Stimulated activated CD4-positive, alpha-beta T cell treated with anti-CD3 and anti-CD28 coated beads, TNF-alpha, amount 100 ng/mL, for 24 hours (primary cell): ENCODE results near the gene CD79A.

ENCODE experiments used
- DNase-seq, 3 experiments: peaks; one replicate each; pipeline ENCODE4 v3.0.0-alpha.2; 2020; ENCODE audit warnings: low read depth in 3 of 3

The CD79A gene

GRCh38 chr19:41883821-41884733 is 7.0 kb downstream of the CD79A start:
- peak; percentile 75 to 91 (median 76) for DNase-seq

GRCh38 chr19:41886761-41887710 is 10.0 kb downstream of the CD79A start:
- DNase-seq, result peak in 1 of 3 experiments; percentile 57

- peak; percentile 71 to 89 (median 79) for DNase-seq
Observed at GRCh38 chr19:41887711-41888382, 10.8 kb downstream of the CD79A start.

DNA sequence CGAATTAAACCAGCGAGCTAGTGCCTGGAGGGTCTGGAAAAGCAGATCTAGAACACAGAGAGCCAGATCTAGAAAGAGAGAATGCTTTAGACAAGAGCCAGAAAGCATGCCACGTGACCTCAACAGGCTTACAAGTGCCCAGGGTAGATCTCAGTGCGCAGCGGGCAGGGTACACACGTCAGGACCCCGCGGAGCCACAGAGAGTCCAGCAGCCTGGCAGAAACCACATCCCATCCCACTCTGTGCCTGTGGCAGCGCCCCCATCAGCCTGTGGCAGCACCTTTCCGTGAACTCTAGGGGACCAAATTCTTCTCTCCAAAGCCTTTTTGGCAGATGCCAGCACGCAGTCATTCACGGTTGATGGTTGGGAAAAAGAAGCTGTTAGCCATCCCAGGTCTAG is 11.8 kb downstream of the CD79A start:
- DNase-seq, result no peak

DNA sequence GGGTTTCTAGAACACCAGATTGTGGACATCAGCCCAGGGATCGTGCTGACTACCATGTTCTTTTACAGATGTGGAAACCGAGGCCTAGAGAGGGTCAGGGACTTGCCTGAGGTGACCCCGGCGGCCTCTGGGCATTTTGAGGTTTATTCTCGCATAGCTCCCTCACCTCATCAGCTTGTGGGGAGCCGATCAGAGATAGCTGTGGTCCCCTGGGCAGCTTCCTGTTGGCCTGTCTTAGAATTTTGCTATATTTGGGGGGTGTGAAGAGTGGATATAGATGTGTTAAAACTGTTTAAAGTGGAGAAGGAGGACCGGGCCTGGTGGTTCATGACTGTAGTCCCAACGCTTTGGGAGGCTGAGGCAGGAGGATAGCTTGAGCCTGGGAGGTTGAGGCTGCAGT is 12.8 kb downstream of the CD79A start:
- no peak for DNase-seq

GRCh38 chr19:41890936-41891335 is 13.9 kb downstream of the CD79A start:
- DNase-seq, result no peak

GRCh38 chr19:41892173-41892902 is 15.3 kb downstream of the CD79A start:
- DNase-seq, result no peak

DNA sequence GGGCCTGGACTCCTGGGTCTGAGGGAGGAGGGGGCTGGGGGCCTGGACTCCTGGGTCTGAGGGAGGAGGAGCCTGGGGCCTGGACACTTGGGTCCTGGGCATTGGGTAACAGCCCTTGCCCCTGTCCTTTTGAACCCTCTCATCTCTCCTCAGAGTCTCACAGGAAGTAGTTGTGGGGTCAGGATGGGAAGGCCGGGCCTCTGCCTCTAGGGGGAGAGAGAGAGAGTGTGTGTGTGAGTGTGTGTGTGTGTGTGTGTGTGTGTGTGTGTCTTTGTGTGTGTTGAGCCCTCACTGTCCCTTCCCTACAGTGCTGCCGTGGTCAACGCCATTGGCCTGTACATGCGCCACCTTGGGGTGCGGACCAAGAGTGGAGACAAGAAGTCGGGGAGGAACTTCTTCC is 16.8 kb downstream of the CD79A start:
- no peak for DNase-seq

DNA sequence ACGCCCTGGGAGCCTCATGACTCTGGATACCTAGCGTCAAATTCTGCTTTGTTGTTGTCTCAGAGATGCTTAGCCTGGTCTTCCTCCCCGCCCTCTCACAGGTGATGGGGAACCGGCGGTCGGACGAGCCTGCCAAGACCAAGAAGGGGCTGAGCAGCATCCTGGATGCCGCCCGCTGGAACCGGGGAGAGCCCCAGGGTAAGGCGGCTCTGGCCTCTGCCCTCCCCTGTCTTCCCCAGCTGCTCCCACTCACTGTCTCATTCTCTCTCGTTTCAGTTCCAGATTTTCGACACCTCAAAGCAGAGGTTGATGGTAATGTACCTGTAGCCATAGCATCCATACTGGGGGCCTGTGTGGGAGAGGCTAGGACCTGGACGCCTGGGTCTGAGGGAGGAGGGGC is 17.3 kb downstream of the CD79A start:
- DNase-seq, result no peak

DNA sequence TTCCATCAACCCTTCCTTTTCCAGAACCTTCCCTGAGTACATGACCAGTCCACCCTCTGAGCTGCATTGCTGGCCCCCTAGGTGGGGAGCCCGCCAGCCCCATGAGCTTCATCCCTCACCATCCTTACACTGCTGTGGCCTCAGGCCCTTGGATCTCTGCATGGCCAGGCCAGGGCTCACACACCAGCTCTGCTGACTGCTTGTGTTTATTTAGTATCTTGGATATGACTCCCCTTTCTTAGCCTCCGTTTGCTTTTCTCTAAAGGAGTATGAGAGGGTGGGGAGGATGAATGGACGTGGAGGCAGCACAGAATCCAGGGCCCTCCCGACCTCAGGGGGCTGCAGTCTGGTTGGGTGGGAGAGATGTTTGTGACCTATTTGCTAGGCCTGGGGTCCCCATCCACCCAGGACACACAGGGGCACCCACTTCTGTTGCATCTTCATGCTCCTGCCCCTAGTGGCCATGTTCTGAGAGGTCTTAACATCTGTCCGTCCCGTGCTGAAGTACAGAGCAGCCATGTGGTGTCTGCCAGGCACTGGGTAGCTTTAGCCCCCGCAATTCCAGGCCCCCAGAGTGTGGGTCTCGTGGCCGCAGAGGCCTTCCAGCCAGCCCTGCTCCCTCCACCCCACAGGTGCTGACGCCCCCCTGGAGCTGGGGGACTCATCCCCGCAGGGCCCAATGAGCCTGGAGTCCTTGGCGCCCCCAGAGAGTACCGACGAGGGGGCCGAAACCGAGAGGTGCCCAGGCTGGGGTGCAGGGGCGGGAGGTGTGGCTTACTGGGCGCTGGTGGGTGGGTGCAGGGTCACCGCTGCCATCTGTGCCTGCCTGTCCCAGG is 18.9 kb downstream of the CD79A start:
- no peak for DNase-seq

DNA sequence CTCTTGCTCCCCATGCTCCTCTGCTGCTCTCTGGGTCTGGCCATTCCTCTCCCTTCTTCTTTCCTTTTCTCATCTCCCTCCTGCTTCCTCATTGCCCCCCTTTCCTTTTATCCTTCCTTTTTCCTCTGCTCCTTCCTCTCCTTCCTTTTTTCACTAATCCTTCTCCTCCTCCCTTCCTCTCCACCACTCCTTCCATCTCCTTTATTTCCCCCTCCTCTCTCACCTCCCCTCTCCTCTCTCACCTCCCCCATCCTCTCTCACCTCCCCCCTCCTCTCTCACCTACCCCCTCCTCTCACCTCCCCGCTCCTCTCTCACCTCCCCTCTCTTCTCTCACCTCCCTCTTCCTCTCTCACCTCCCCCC is 19.5 kb downstream of the CD79A start:
- no peak for DNase-seq

DNA sequence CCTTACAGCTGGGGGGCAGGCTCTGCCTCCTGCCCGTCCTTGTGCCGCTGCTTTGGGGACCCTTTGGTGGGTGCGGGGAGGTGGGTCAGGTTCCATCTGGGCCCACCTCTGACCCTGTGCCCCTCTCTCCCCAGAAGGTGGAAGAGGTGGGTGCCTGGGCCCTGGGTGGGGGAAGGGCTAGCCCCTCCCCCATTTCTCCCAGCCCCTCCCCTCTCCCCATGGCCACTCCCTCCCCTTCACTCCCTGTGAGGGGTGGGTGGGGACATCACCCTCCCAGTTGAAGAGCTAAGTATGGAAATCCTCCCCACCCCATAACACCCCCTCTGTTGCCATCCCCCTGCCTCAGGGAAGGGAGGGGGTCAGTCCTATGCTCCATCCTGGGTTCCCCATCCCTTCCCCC is 20.1 kb downstream of the CD79A start:
- no peak for DNase-seq

GRCh38 chr19:41897820-41898219 is 20.7 kb downstream of the CD79A start:
- DNase-seq, result no peak

DNA sequence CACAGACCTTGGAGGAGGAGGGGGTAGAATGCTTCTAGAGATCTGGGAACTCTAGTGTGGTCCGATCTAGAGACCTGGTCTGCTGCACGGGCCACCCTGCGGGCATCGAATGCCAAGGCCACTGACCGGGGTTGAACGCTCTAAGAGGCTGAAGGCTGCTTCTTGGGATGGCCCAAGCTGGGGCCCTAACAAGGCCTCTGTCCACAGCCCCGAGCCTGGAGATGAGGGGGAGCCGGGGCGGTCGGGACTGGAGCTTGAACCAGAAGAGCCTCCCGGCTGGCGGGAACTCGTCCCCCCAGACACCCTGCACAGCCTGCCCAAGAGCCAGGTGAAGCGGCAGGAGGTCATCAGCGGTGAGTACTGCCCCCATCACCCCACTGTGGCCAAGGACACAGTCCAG is 21.2 kb downstream of the CD79A start:
- DNase-seq, result no peak

- no peak for DNase-seq
Observed at GRCh38 chr19:41901707-41902360, 24.8 kb downstream of the CD79A start.

DNA sequence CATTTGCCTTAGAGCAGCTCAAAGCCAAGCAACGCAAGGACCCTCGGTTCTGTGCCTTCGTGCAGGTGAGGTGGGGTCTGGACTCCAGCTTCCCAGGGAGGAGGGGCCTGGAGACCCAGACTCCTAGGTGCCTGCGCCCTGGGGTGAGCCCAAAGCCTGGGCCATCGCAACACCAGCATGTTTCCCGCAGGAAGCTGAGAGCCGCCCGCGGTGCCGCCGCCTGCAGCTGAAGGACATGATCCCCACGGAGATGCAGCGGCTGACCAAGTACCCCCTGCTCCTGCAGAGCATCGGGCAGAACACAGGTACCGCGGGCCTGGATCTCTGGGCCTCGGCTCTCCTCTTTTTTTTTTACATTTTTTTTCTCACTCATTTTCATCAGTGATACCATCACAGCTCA is 25.5 kb downstream of the CD79A start:
- no peak for DNase-seq

DNA sequence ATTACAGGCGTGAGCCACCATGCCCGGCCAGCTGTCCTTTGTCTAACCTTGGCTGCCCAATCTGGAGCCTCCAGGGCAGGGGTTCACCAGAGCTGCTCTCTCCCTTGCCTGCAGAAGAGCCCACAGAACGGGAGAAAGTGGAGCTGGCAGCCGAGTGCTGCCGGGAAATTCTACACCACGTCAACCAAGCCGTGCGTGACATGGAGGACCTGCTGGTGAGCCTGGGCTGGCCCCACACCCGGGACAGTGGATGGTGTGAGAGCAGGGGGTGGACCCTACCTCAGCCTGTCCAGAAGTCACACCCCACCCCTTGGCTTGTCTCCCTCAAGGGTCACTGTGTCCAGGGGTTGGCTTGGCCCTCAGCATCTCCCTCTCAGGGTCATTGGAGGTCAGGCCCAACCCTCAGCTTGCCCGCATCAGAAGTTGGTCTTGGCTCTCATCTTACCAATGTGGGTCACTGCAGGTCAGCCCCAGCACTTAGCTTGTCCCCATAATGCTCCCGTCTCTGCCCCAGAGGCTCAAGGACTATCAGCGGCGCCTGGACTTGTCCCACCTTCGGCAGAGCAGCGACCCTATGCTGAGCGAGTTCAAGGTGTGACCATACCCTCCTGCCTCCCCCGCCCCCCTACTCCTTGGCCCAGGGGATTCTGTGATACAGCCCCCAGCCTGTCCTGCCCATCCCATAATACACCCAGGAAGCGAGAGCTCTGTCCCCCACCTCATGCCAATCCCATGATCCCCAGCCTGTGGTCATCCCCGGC is 26.3 kb downstream of the CD79A start:
- DNase-seq, result no peak

GRCh38 chr19:41904118-41904870 is 27.2 kb downstream of the CD79A start:
- DNase-seq, result no peak
